ENCODE results near the gene MORN4.

MORN4 gene

DNA sequence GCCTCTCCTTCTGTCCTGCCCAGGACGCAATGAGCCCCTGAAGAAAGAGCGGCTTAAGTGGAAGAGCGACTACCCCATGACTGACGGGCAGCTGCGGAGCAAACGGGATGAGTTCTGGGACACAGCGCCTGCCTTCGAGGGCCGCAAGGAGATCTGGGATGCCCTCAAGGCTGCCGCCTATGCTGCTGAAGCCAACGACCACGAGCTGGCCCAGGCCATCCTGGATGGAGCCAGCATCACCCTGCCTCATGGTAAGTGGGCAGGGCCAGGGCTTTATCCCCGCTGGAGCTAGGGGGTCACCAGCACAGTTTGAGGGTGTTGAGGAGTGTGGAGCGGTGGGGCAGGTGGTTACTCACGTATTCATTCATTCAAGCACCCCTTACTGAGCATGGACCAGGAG lies 65.4 kb downstream of the MORN4 start:
- ATAC-seq (ENCODE audit: low read depth), result no peak
- Mint-ChIP-seq H3K9me3 (no peaks in the 10 kb centered on the region), H3K36me3 (no peaks in the 10 kb centered on the region), H3K27ac (no peak overlapping the region), H3K4me3 (no peak overlapping the region), H3K27me3 (no peaks in the 10 kb centered on the region), H3K4me1 (no peaks in the 10 kb centered on the region)
- DNase-seq (ENCODE audit: low spot score in 2 of 2), result no peak

DNA sequence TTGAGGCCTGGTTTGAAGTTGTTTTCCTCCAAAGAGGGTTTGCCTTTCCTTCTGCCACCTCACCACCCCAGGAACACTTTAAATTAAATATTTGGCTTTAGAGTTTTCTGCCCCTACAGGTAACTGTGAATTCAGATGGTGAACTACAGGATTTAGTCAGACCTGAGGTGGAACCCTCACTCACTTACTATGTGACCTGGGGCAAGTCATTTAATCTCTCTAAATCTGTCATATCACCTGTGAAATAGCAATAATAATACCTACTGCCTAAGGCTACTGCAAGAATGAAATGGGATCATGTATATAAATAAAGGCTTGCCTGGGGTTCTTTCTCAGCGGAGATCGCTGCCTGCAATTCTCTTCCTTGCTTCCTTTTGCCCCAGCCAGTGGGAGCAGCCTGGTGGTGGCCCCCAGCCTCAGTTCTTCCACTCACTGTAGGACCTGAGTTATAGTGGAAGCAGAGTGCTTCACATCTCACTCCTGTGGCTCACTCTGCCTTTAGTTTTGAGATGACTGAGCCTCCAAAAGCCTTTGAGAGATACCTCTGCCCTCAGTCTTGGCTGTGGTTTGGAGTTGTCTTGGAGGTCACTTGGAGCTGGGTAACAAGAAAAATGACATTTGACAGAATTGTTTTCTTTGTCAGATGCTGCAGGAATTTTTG lies 66.8 kb downstream of the MORN4 start:
- Mint-ChIP-seq H3K27me3 (no peaks in the 10 kb centered on the region), H3K36me3 (no peaks in the 10 kb centered on the region), H3K4me1 (no peaks in the 10 kb centered on the region), H3K27ac (no peak overlapping the region), H3K4me3 (no peak overlapping the region), H3K9me3 (no peaks in the 10 kb centered on the region)
- DNase-seq (ENCODE audit: low spot score in 2 of 2), result no peak
- no peak for ATAC-seq (ENCODE audit: low read depth)

DNA sequence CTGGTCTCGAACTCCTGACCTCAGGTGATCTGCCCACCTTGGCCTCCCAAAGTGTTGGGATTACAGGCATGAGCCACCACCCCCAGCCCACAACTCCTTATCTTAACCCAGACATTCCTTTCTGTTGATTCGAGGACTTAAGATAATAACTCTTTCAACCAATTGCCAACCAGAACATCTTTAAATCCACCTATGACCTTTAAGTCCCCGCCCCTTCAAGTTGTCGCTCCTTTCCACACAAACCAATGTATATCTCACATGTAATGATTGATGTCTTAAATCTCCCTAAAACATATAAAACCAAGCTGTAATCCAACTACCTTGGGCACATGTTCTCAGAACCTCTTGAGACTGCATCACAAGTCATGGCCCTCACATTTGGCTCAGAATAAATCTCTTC lies 68.5 kb downstream of the MORN4 start:
- no peaks in the 10 kb centered on the region for H3K4me1 Mint-ChIP-seq
- no peak overlapping the region for H3K27ac Mint-ChIP-seq
- no peaks in the 10 kb centered on the region for H3K9me3 Mint-ChIP-seq
- ATAC-seq (ENCODE audit: low read depth), result no peak
- H3K4me3 Mint-ChIP-seq, result no peak overlapping the region
- no peak for DNase-seq (ENCODE audit: low spot score in 2 of 2)
- no peaks in the 10 kb centered on the region for H3K27me3 Mint-ChIP-seq
- no peaks in the 10 kb centered on the region for H3K36me3 Mint-ChIP-seq

Data from memory B cell (primary cell).